Measurements from ENCODE around the gene EIF2AK2.

- TF ChIP-seq, protein P1, sequence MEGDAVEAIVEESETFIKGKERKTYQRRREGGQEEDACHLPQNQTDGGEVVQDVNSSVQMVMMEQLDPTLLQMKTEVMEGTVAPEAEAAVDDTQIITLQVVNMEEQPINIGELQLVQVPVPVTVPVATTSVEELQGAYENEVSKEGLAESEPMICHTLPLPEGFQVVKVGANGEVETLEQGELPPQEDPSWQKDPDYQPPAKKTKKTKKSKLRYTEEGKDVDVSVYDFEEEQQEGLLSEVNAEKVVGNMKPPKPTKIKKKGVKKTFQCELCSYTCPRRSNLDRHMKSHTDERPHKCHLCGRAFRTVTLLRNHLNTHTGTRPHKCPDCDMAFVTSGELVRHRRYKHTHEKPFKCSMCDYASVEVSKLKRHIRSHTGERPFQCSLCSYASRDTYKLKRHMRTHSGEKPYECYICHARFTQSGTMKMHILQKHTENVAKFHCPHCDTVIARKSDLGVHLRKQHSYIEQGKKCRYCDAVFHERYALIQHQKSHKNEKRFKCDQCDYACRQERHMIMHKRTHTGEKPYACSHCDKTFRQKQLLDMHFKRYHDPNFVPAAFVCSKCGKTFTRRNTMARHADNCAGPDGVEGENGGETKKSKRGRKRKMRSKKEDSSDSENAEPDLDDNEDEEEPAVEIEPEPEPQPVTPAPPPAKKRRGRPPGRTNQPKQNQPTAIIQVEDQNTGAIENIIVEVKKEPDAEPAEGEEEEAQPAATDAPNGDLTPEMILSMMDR (IDR thresholded peaks at IDR 0.05), result no peak
- TF ChIP-seq POLR2A (IDR thresholded peaks at IDR 0.05), result no peak
Observed at GRCh38 chr2:37052600-37053332, 104.0 kb downstream of the EIF2AK2 start.
